ENCODE results near the gene NRIP1.

NRIP1 gene

GRCh38 chr21:14982336-14982735 is 82.5 kb downstream of the NRIP1 start:
- H3K9me3 ChIP-seq (replicated peaks; ENCODE audit: insufficient read depth, low read length) = no peaks in the 10 kb centered on the region
- no peak for TF ChIP-seq EZH2phosphoT487 (IDR thresholded peaks at IDR 0.05; ENCODE audit: low read length)
- no peak for TF ChIP-seq EZH2 (optimal IDR thresholded peaks at IDR 0.05; ENCODE audit: low read depth, low read length)
- TF ChIP-seq CTCF (IDR thresholded peaks at IDR 0.05; ENCODE audit: low read length) = no peak
- no peaks in the 10 kb centered on the region for H4K20me1 ChIP-seq (ENCODE audit: insufficient read depth, low read length)
- H3K36me3 ChIP-seq (replicated peaks; ENCODE audit: insufficient read depth, low read length) = no peaks in the 10 kb centered on the region
- H3K79me2 ChIP-seq (ENCODE audit: low read length) = no peaks in the 10 kb centered on the region
- H3K27ac ChIP-seq (ENCODE audit: low read length) = no peak overlapping the region
- no peak overlapping the region for H3K4me2 ChIP-seq (ENCODE audit: low read depth, low read length)
- no peaks in the 10 kb centered on the region for H3K27me3 ChIP-seq (replicated peaks; ENCODE audit: insufficient read depth, low read length)
- no peak overlapping the region for H3K4me3 ChIP-seq (ENCODE audit: low read length)
- H3K9me2 ChIP-seq (replicated peaks; ENCODE audit: insufficient read depth, low read length) = no peaks in the 10 kb centered on the region
- DNase-seq = no peak
- no peak overlapping the region for H3K9ac ChIP-seq (ENCODE audit: low read length)
- H3K4me1 ChIP-seq (ENCODE audit: low read length) = no peaks in the 10 kb centered on the region
- no peak overlapping the region for H2AFZ ChIP-seq (ENCODE audit: low read length)
- no peaks in the 10 kb centered on the region for H3F3A ChIP-seq (ENCODE audit: insufficient read depth, low read length)

- Histone ChIP-seq H3K27me3 (replicated peaks; ENCODE audit: insufficient read depth, low read length) (no peaks in the 10 kb centered on the region), H4K20me1 (ENCODE audit: insufficient read depth, low read length) (no peaks in the 10 kb centered on the region), H3K79me2 (ENCODE audit: low read length) (no peaks in the 10 kb centered on the region), H3K27ac (ENCODE audit: low read length) (no peak overlapping the region), H3K4me2 (ENCODE audit: low read depth, low read length) (no peak overlapping the region), H3K9me2 (replicated peaks; ENCODE audit: insufficient read depth, low read length) (no peaks in the 10 kb centered on the region), H3K36me3 (replicated peaks; ENCODE audit: insufficient read depth, low read length) (no peaks in the 10 kb centered on the region), H3K4me3 (ENCODE audit: low read length) (no peak overlapping the region), H3K9ac (ENCODE audit: low read length) (no peak overlapping the region), H3F3A (ENCODE audit: insufficient read depth, low read length) (no peaks in the 10 kb centered on the region), H2AFZ (ENCODE audit: low read length) (no peak overlapping the region), H3K9me3 (replicated peaks; ENCODE audit: insufficient read depth, low read length) (no peaks in the 10 kb centered on the region), H3K4me1 (ENCODE audit: low read length) (no peaks in the 10 kb centered on the region)
- no peak for DNase-seq
- no peak for TF ChIP-seq CTCF (IDR thresholded peaks at IDR 0.05; ENCODE audit: low read length)
These were observed 83.6 kb downstream of the NRIP1 start for GRCh38 chr21:14981246-14981645.

GRCh38 chr21:14979264-14979663 is 85.5 kb downstream of the NRIP1 start:
- TF ChIP-seq EZH2phosphoT487 (IDR thresholded peaks at IDR 0.05; ENCODE audit: low read length) = no peak
- TF ChIP-seq EZH2 (optimal IDR thresholded peaks at IDR 0.05; ENCODE audit: low read depth, low read length) = no peak
- no peak for TF ChIP-seq CTCF (IDR thresholded peaks at IDR 0.05; ENCODE audit: low read length)
- no peaks in the 10 kb centered on the region for H3F3A ChIP-seq (ENCODE audit: insufficient read depth, low read length)
- no peak overlapping the region for H3K4me3 ChIP-seq (ENCODE audit: low read length)
- no peak overlapping the region for H3K4me2 ChIP-seq (ENCODE audit: low read depth, low read length)
- H3K4me1 ChIP-seq (ENCODE audit: low read length) = no peaks in the 10 kb centered on the region
- no peak overlapping the region for H3K27ac ChIP-seq (ENCODE audit: low read length)
- H3K36me3 ChIP-seq (replicated peaks; ENCODE audit: insufficient read depth, low read length) = no peaks in the 10 kb centered on the region
- DNase-seq = no peak
- H3K27me3 ChIP-seq (replicated peaks; ENCODE audit: insufficient read depth, low read length) = no peaks in the 10 kb centered on the region
- H4K20me1 ChIP-seq (ENCODE audit: insufficient read depth, low read length) = no peaks in the 10 kb centered on the region
- H3K9me3 ChIP-seq (replicated peaks; ENCODE audit: insufficient read depth, low read length) = no peaks in the 10 kb centered on the region
- no peaks in the 10 kb centered on the region for H3K79me2 ChIP-seq (ENCODE audit: low read length)
- H3K9ac ChIP-seq (ENCODE audit: low read length) = no peak overlapping the region
- no peak overlapping the region for H2AFZ ChIP-seq (ENCODE audit: low read length)
- no peaks in the 10 kb centered on the region for H3K9me2 ChIP-seq (replicated peaks; ENCODE audit: insufficient read depth, low read length)

- no peaks in the 10 kb centered on the region for H4K20me1 ChIP-seq (ENCODE audit: insufficient read depth, low read length)
- H3K27ac ChIP-seq (ENCODE audit: low read length) = no peak overlapping the region
- no peaks in the 10 kb centered on the region for H3K9me3 ChIP-seq (replicated peaks; ENCODE audit: insufficient read depth, low read length)
- no peak for DNase-seq
- H3K4me2 ChIP-seq (ENCODE audit: low read depth, low read length) = no peak overlapping the region
- no peaks in the 10 kb centered on the region for H3K27me3 ChIP-seq (replicated peaks; ENCODE audit: insufficient read depth, low read length)
- TF ChIP-seq CTCF (IDR thresholded peaks at IDR 0.05; ENCODE audit: low read length) = no peak
- no peak for TF ChIP-seq EZH2 (optimal IDR thresholded peaks at IDR 0.05; ENCODE audit: low read depth, low read length)
- no peak for TF ChIP-seq EZH2phosphoT487 (IDR thresholded peaks at IDR 0.05; ENCODE audit: low read length)
- no peaks in the 10 kb centered on the region for H3F3A ChIP-seq (ENCODE audit: insufficient read depth, low read length)
- H3K9ac ChIP-seq (ENCODE audit: low read length) = no peak overlapping the region
- H2AFZ ChIP-seq (ENCODE audit: low read length) = no peak overlapping the region
- no peaks in the 10 kb centered on the region for H3K9me2 ChIP-seq (replicated peaks; ENCODE audit: insufficient read depth, low read length)
- no peak overlapping the region for H3K4me3 ChIP-seq (ENCODE audit: low read length)
- H3K79me2 ChIP-seq (ENCODE audit: low read length) = no peaks in the 10 kb centered on the region
- H3K36me3 ChIP-seq (replicated peaks; ENCODE audit: insufficient read depth, low read length) = no peaks in the 10 kb centered on the region
- no peaks in the 10 kb centered on the region for H3K4me1 ChIP-seq (ENCODE audit: low read length)
These were observed 87.0 kb downstream of the NRIP1 start for GRCh38 chr21:14977814-14978213.
